ENCODE measurements around the gene SEC16A.

GRCh38 chr9:136487672-136488071, 4.8 kb upstream of the SEC16A start:
- TF ChIP-seq POLR2A (IDR thresholded peaks at IDR 0.05), result no peak
- TF ChIP-seq, protein P1, sequence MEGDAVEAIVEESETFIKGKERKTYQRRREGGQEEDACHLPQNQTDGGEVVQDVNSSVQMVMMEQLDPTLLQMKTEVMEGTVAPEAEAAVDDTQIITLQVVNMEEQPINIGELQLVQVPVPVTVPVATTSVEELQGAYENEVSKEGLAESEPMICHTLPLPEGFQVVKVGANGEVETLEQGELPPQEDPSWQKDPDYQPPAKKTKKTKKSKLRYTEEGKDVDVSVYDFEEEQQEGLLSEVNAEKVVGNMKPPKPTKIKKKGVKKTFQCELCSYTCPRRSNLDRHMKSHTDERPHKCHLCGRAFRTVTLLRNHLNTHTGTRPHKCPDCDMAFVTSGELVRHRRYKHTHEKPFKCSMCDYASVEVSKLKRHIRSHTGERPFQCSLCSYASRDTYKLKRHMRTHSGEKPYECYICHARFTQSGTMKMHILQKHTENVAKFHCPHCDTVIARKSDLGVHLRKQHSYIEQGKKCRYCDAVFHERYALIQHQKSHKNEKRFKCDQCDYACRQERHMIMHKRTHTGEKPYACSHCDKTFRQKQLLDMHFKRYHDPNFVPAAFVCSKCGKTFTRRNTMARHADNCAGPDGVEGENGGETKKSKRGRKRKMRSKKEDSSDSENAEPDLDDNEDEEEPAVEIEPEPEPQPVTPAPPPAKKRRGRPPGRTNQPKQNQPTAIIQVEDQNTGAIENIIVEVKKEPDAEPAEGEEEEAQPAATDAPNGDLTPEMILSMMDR (IDR thresholded peaks at IDR 0.05), result no peak
